HepG2 (cell line): ENCODE results near the gene BCL2L2. TPM values are rescaled to one million over a fixed set of nuclear protein-coding genes. Genes with fewer than 3 reads are reported as not detected.

ENCODE experiments used
- CAMTA2 ChIP-seq: sonication (generic); formaldehyde crosslinking; IDR thresholded peaks from 2 replicates; pipeline ENCODE4 v1.4.0; 2020; ENCODE audit warnings: mild to moderate bottlenecking, missing genetic modification reagents, borderline replicate concordance
- CHD4 ChIP-seq: fragments of 200-600 bp; sonication (generic); IDR thresholded peaks from 2 replicates; pipeline ENCODE4 v1.7.0; 2017; ENCODE audit warnings: mild to moderate bottlenecking, low read length, borderline replicate concordance
- EHMT2 ChIP-seq: fragments of 200-600 bp; sonication (generic); IDR thresholded peaks from 2 replicates; pipeline ENCODE4 v1.7.0; 2017; ENCODE audit warnings: antibody characterized with exemption, low read depth, low read length, borderline replicate concordance
- ELF4 ChIP-seq: sonication (generic); formaldehyde crosslinking; IDR thresholded peaks from 2 replicates; pipeline ENCODE4 v1.5.0; 2020; ENCODE audit warnings: missing genetic modification reagents, mild to moderate bottlenecking, moderate library complexity, borderline replicate concordance
- HDAC6 ChIP-seq: fragments of 200-600 bp; sonication (generic); IDR thresholded peaks from 2 replicates; pipeline ENCODE4 v1.7.0; 2017; ENCODE audit warnings: mild to moderate bottlenecking, antibody characterized with exemption, low read length, low read depth
- HHEX ChIP-seq: IDR thresholded peaks from 2 replicates; pipeline ENCODE4 v1.6.1; 2016; ENCODE audit warnings: control low read depth
- IKZF4 ChIP-seq: sonication (generic); formaldehyde crosslinking; IDR thresholded peaks from 2 replicates; pipeline ENCODE4 v1.5.1; 2020; ENCODE audit warnings: borderline replicate concordance, mild to moderate bottlenecking, low read depth, missing genetic modification reagents; ENCODE audit errors: not compliant biosample characterization
- JUNB ChIP-seq: sonication (generic); formaldehyde crosslinking; IDR thresholded peaks from 2 replicates; pipeline ENCODE4 v1.8.0; 2022; ENCODE audit warnings: missing genetic modification reagents, mild to moderate bottlenecking, borderline replicate concordance
- NAIF1 ChIP-seq: sonication (generic); formaldehyde crosslinking; IDR thresholded peaks from 2 replicates; pipeline ENCODE4 v1.5.0; 2020; ENCODE audit warnings: mild to moderate bottlenecking, missing genetic modification reagents, borderline replicate concordance
- NPAS2 ChIP-seq: sonication (generic); formaldehyde crosslinking; IDR thresholded peaks from 2 replicates; pipeline ENCODE4 v1.8.0; 2022; ENCODE audit warnings: mild to moderate bottlenecking, missing genetic modification reagents, borderline replicate concordance
- SIN3B ChIP-seq: fragments of 150-350 bp; IDR thresholded peaks from 2 replicates; pipeline ENCODE4 v1.6.1; 2014; ENCODE audit warnings: low read length
- SP2 ChIP-seq: sonication (generic); formaldehyde crosslinking; IDR thresholded peaks from 2 replicates; pipeline ENCODE4 v1.5.1; 2020; ENCODE audit warnings: mild to moderate bottlenecking, missing genetic modification reagents
- ZNF383 ChIP-seq: sonication (generic); formaldehyde crosslinking; IDR thresholded peaks from 2 replicates; pipeline ENCODE4 v1.4.0; 2020; ENCODE audit warnings: missing genetic modification reagents, mild to moderate bottlenecking, borderline replicate concordance
- ZNF841 ChIP-seq: sonication (generic); formaldehyde crosslinking; IDR thresholded peaks from 2 replicates; pipeline ENCODE4 v1.8.1; 2023; ENCODE audit warnings: missing genetic modification reagents, borderline replicate concordance
- ZSCAN22 ChIP-seq: sonication (generic); formaldehyde crosslinking; IDR thresholded peaks from 2 replicates; pipeline ENCODE4 v1.4.0; 2020; ENCODE audit warnings: mild to moderate bottlenecking, missing genetic modification reagents
- polyA plus RNA-seq, 8 experiments: library from polyadenylated mRNA; depleted of rRNA in 3 of 8; stranded (reverse) in 7 of 8; unstranded in 1 of 8; fragments of >200 nt; fragmentation: Illumina TruSeq in 4 of 8; extraction: Trizol in 4 of 8; gene quantifications; 2 replicates each; pipeline versions ENCODE4 v1.2.1 to v1.2.3, GENCODE V29; 2011 to 2016; ENCODE audit warnings: low read depth in 4 of 8, missing spikeins in 1 of 8, mixed read lengths in 1 of 8; ENCODE audit not compliant: insufficient read depth in 1 of 8
- total RNA-seq, 5 experiments: library from RNA; depleted of rRNA; stranded (reverse); fragments of >200 nt; fragmentation: Illumina TruSeq; extraction: Trizol; gene quantifications; 2 replicates each; pipeline ENCODE4 v1.2.3, GENCODE V29; 2016; ENCODE audit warnings: low read depth in 1 of 5
- TF ChIP-seq, protein P1 (sequence below): sonication (generic); formaldehyde crosslinking; IDR thresholded peaks from 2 replicates; pipeline ENCODE4 v1.9.0; 2021; ENCODE audit warnings: missing genetic modification reagents, borderline replicate concordance
- TF ChIP-seq, protein P2 (sequence below): sonication (generic); formaldehyde crosslinking; conservative IDR thresholded peaks from 2 replicates; pipeline ENCODE4 v1.4.0; 2020; ENCODE audit warnings: missing genetic modification reagents
- TF ChIP-seq, protein P3 (sequence below): sonication (generic); formaldehyde crosslinking; IDR thresholded peaks from 2 replicates; pipeline ENCODE4 v1.4.0; 2020; ENCODE audit warnings: mild to moderate bottlenecking, missing genetic modification reagents

The BCL2L2 gene
- total and polyA plus RNA-seq, 2 of the 13 experiments (the other 11 are each of a cell fraction or from before 2014, with no cell fraction given) = 28.1 to 49.8 TPM

DNA sequence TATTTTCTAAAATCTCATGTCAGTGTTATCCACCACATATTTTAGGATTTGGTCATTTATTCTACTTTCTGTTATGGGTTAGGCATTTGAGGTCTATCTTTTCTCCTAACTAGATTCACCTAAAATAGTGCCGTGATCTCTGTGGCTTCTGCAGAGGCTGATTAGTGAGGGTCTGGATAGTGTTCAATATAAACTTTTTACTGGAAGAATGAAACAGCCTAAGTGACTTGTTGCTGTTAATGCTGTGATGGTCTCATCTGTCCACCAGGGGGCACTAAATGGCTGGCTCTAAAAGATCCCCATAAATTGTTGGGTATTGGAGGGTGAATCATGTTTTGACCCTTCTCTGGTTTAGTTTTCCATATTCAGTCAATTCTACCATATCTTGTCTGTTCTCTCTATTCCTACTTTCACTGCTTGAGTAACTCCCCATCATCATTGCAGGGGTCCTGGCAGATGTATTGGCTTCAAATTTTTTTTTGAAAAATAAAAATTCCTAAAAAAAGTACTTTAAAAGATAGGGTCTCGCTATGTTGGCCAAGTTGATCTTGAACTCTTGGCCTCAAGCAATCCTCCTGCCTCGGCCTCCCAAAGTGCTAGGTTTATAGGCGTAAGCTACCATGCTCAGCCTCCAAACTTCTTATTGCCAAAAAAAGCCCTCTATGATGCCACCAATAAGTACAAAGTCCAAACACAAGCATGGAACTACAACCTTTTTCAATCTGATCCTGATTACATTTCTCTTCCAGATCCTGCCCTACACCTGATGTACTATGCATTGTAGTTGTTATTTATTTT, 21.5 kb downstream of the BCL2L2 start (continued):
- no peak for TF ChIP-seq CAMTA2 (CRISPR knock-in tag)
- no peak for TF ChIP-seq HDAC6
- no peak for TF ChIP-seq ZSCAN22
- TF ChIP-seq, protein P1, sequence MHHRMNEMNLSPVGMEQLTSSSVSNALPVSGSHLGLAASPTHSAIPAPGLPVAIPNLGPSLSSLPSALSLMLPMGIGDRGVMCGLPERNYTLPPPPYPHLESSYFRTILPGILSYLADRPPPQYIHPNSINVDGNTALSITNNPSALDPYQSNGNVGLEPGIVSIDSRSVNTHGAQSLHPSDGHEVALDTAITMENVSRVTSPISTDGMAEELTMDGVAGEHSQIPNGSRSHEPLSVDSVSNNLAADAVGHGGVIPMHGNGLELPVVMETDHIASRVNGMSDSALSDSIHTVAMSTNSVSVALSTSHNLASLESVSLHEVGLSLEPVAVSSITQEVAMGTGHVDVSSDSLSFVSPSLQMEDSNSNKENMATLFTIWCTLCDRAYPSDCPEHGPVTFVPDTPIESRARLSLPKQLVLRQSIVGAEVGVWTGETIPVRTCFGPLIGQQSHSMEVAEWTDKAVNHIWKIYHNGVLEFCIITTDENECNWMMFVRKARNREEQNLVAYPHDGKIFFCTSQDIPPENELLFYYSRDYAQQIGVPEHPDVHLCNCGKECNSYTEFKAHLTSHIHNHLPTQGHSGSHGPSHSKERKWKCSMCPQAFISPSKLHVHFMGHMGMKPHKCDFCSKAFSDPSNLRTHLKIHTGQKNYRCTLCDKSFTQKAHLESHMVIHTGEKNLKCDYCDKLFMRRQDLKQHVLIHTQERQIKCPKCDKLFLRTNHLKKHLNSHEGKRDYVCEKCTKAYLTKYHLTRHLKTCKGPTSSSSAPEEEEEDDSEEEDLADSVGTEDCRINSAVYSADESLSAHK (CRISPR knock-in tag) = 0 out of 2 replicates have a peak, but pooled peaks have one; percentile 33
- no peak for TF ChIP-seq NAIF1 (CRISPR knock-in tag)
- no peak for TF ChIP-seq ZNF841 (CRISPR knock-in tag)
- no peak for TF ChIP-seq HHEX
- TF ChIP-seq NPAS2 (CRISPR knock-in tag) = no peak
- TF ChIP-seq JUNB = no peak
- TF ChIP-seq, protein P2, sequence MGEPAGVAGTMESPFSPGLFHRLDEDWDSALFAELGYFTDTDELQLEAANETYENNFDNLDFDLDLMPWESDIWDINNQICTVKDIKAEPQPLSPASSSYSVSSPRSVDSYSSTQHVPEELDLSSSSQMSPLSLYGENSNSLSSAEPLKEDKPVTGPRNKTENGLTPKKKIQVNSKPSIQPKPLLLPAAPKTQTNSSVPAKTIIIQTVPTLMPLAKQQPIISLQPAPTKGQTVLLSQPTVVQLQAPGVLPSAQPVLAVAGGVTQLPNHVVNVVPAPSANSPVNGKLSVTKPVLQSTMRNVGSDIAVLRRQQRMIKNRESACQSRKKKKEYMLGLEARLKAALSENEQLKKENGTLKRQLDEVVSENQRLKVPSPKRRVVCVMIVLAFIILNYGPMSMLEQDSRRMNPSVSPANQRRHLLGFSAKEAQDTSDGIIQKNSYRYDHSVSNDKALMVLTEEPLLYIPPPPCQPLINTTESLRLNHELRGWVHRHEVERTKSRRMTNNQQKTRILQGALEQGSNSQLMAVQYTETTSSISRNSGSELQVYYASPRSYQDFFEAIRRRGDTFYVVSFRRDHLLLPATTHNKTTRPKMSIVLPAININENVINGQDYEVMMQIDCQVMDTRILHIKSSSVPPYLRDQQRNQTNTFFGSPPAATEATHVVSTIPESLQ (CRISPR knock-in tag) = 0 out of 2 replicates have a peak, but pooled peaks have one; percentile 55
- no peak for TF ChIP-seq ELF4
- TF ChIP-seq CHD4 = peak; percentile 73; the same call in 1 of the 2 replicates
- 0 out of 2 replicates have a peak, but pooled peaks have one; percentile 45 for TF ChIP-seq EHMT2
- no peak for TF ChIP-seq SIN3B
- TF ChIP-seq SP2 (CRISPR knock-in tag) = 0 out of 2 replicates have a peak, but pooled peaks have one; percentile 7
- peak; percentile 72 for TF ChIP-seq IKZF4 (CRISPR knock-in tag)
- TF ChIP-seq ZNF383 (CRISPR knock-in tag) = no peak
- TF ChIP-seq, protein P3, sequence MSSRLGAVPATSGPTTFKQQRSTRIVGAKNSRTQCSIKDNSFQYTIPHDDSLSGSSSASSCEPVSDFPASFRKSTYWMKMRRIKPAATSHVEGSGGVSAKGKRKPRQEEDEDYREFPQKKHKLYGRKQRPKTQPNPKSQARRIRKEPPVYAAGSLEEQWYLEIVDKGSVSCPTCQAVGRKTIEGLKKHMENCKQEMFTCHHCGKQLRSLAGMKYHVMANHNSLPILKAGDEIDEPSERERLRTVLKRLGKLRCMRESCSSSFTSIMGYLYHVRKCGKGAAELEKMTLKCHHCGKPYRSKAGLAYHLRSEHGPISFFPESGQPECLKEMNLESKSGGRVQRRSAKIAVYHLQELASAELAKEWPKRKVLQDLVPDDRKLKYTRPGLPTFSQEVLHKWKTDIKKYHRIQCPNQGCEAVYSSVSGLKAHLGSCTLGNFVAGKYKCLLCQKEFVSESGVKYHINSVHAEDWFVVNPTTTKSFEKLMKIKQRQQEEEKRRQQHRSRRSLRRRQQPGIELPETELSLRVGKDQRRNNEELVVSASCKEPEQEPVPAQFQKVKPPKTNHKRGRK = peak; percentile 10; the same call in 1 of the 2 replicates
